ENCODE results near the gene PDF. TPM values are rescaled to one million over a fixed set of nuclear protein-coding genes. Genes with fewer than 3 reads are reported as not detected.

PDF gene
- total and polyA plus RNA-seq, 2 of the 13 experiments (the other 11 are each of a cell fraction or from before 2014, with no cell fraction given) = 12.4 to 48.8 TPM

- TF ChIP-seq KDM2A (CRISPR knock-in tag; IDR thresholded peaks at IDR 0.05; ENCODE audit: borderline replicate concordance, low read depth) (peak; percentile 89), ZNF282 (IDR thresholded peaks at IDR 0.05; ENCODE audit: partially characterized antibody) (no peak), TEAD3 (CRISPR knock-in tag; optimal IDR thresholded peaks at IDR 0.05; ENCODE audit: borderline replicate concordance) (peak; percentile 42), RFX5 (IDR thresholded peaks at IDR 0.05; ENCODE audit: low read depth, low read length) (peak; percentile 52; the same call in 1 of the 2 replicates), ARNT (IDR thresholded peaks at IDR 0.05) (no peak), KLF9 (CRISPR knock-in tag; IDR thresholded peaks at IDR 0.05; ENCODE audit: low read depth) (no peak), SP1 (IDR thresholded peaks at IDR 0.05) (no peak), SP1 (CRISPR knock-in tag; IDR thresholded peaks at IDR 0.05) (peak; percentile 81), WIZ (CRISPR knock-in tag; IDR thresholded peaks at IDR 0.05) (0 out of 2 replicates have a peak, but pooled peaks have one; percentile 28), EP300 (IDR thresholded peaks at IDR 0.05; ENCODE audit: low read depth in 2 of 2, low read length in 2 of 2) (peak; percentile 14 to 54; a peak in 2 of 4 replicates), EP300 (CRISPR knock-in tag; IDR thresholded peaks at IDR 0.05; ENCODE audit: borderline replicate concordance) (no peak), NKX3-1 (CRISPR knock-in tag; IDR thresholded peaks at IDR 0.05) (no peak), TBX3 (IDR thresholded peaks at IDR 0.05; ENCODE audit: borderline replicate concordance) (no peak), ZNF318 (CRISPR knock-in tag; IDR thresholded peaks at IDR 0.05) (0 out of 2 replicates have a peak, but pooled peaks have one; percentile 13), SALL2 (CRISPR knock-in tag; IDR thresholded peaks at IDR 0.05) (peak; percentile 84), HNRNPLL (IDR thresholded peaks at IDR 0.05; ENCODE audit: low read depth, low read length, poor library complexity, severe bottlenecking) (peak; percentile 89), FOSL2 (CRISPR knock-in tag; IDR thresholded peaks at IDR 0.05) (peak; percentile 32; the same call in 1 of the 2 replicates), MYNN (CRISPR knock-in tag; IDR thresholded peaks at IDR 0.05; ENCODE audit: low read depth) (0 out of 2 replicates have a peak, but pooled peaks have one; percentile 28), ERF (CRISPR knock-in tag; IDR thresholded peaks at IDR 0.05) (peak; percentile 62; the same call in 1 of the 2 replicates), PHF20 (CRISPR knock-in tag; IDR thresholded peaks at IDR 0.05) (peak; percentile 81)
- TF ChIP-seq, protein P1, sequence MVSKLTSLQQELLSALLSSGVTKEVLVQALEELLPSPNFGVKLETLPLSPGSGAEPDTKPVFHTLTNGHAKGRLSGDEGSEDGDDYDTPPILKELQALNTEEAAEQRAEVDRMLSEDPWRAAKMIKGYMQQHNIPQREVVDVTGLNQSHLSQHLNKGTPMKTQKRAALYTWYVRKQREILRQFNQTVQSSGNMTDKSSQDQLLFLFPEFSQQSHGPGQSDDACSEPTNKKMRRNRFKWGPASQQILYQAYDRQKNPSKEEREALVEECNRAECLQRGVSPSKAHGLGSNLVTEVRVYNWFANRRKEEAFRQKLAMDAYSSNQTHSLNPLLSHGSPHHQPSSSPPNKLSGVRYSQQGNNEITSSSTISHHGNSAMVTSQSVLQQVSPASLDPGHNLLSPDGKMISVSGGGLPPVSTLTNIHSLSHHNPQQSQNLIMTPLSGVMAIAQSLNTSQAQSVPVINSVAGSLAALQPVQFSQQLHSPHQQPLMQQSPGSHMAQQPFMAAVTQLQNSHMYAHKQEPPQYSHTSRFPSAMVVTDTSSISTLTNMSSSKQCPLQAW (CRISPR knock-in tag; IDR thresholded peaks at IDR 0.05) = peak; percentile 44; the same call in 1 of the 2 replicates
These were observed 19.5 kb downstream of the PDF start, which contains the start of gene VPS4A (continued) for GRCh38 chr16:69310653-69311532.
